Measurements from ENCODE around the gene SLC36A3. TPM values are rescaled to one million over a fixed set of nuclear protein-coding genes. Genes with fewer than 3 reads are reported as not detected.

SLC36A3 gene
- total RNA-seq, 3 donors from 2014 or later: not detected

- no peak for DNase-seq (ENCODE audit: low spot score in 2 of 2)
- H3K27me3 ChIP-seq: no peaks in the 10 kb centered on the region
- intact Hi-C loops (cut with DNase I; ENCODE audit: low total_unique reads): no loop called here
- no peak overlapping the region for H3K27ac ChIP-seq
- TF ChIP-seq POLR2AphosphoS5 (IDR thresholded peaks at IDR 0.05) (no peak), POLR2A (IDR thresholded peaks at IDR 0.05) (no peak), CTCF (IDR thresholded peaks at IDR 0.05) (peak in 1 of 3 donors; percentile 39)
- H3K4me1 ChIP-seq: no peaks in the 10 kb centered on the region
- no peaks in the 10 kb centered on the region for H3K36me3 ChIP-seq
- no peaks in the 10 kb centered on the region for H3K9me3 ChIP-seq
- no peak overlapping the region for H3K4me3 ChIP-seq
Observed at GRCh38 chr5:151298063-151298855, 5.3 kb downstream of the SLC36A3 start.

- no peaks in the 10 kb centered on the region for H3K9me3 ChIP-seq
- H3K27ac ChIP-seq: no peak overlapping the region
- no peak for DNase-seq (ENCODE audit: low spot score in 2 of 2)
- no peaks in the 10 kb centered on the region for H3K4me1 ChIP-seq
- intact Hi-C loops (cut with DNase I; ENCODE audit: low total_unique reads): no loop called here
- no peaks in the 10 kb centered on the region for H3K36me3 ChIP-seq
- H3K4me3 ChIP-seq: no peak overlapping the region
- TF ChIP-seq CTCF (IDR thresholded peaks at IDR 0.05) (no peak), POLR2A (IDR thresholded peaks at IDR 0.05) (no peak), POLR2AphosphoS5 (IDR thresholded peaks at IDR 0.05) (no peak)
- H3K27me3 ChIP-seq: no peaks in the 10 kb centered on the region
Observed at GRCh38 chr5:151296974-151297373, 6.6 kb downstream of the SLC36A3 start.

- intact Hi-C loops (cut with DNase I; ENCODE audit: low total_unique reads): no loop called here
- Histone ChIP-seq H3K4me3 (no peak overlapping the region), H3K4me1 (no peaks in the 10 kb centered on the region), H3K27ac (no peak overlapping the region), H3K9me3 (no peaks in the 10 kb centered on the region), H3K27me3 (no peaks in the 10 kb centered on the region), H3K36me3 (no peaks in the 10 kb centered on the region)
- no peak for TF ChIP-seq POLR2AphosphoS5 (IDR thresholded peaks at IDR 0.05)
- TF ChIP-seq POLR2A (IDR thresholded peaks at IDR 0.05): no peak
- no peak for TF ChIP-seq CTCF (IDR thresholded peaks at IDR 0.05)
- no peak for DNase-seq (ENCODE audit: low spot score in 2 of 2)
Observed at GRCh38 chr5:151296478-151296830, 7.1 kb downstream of the SLC36A3 start.

GRCh38 chr5:151295791-151296477 lies 7.6 kb downstream of the SLC36A3 start:
- intact Hi-C loops (cut with DNase I; ENCODE audit: low total_unique reads): no loop called here
- H3K4me1 ChIP-seq: no peaks in the 10 kb centered on the region
- H3K36me3 ChIP-seq: no peaks in the 10 kb centered on the region
- no peaks in the 10 kb centered on the region for H3K27me3 ChIP-seq
- no peak overlapping the region for H3K27ac ChIP-seq
- no peak for DNase-seq (ENCODE audit: low spot score in 2 of 2)
- TF ChIP-seq POLR2AphosphoS5 (IDR thresholded peaks at IDR 0.05) (no peak), CTCF (IDR thresholded peaks at IDR 0.05) (no peak), POLR2A (IDR thresholded peaks at IDR 0.05) (no peak)
- H3K9me3 ChIP-seq: no peaks in the 10 kb centered on the region
- no peak overlapping the region for H3K4me3 ChIP-seq

- Histone ChIP-seq H3K27ac (no peak overlapping the region), H3K9me3 (no peaks in the 10 kb centered on the region), H3K36me3 (no peaks in the 10 kb centered on the region), H3K27me3 (no peaks in the 10 kb centered on the region), H3K4me1 (no peaks in the 10 kb centered on the region), H3K4me3 (no peak overlapping the region)
- DNase-seq (ENCODE audit: low spot score in 2 of 2): no peak
- no peak for TF ChIP-seq POLR2A (IDR thresholded peaks at IDR 0.05)
- TF ChIP-seq CTCF (IDR thresholded peaks at IDR 0.05): no peak
- no peak for TF ChIP-seq POLR2AphosphoS5 (IDR thresholded peaks at IDR 0.05)
- intact Hi-C loops (cut with DNase I; ENCODE audit: low total_unique reads): no loop called here
Observed at GRCh38 chr5:151295138-151295537, 8.4 kb downstream of the SLC36A3 start.
